ENCODE results near the gene PREX1.

The PREX1 gene

DNA sequence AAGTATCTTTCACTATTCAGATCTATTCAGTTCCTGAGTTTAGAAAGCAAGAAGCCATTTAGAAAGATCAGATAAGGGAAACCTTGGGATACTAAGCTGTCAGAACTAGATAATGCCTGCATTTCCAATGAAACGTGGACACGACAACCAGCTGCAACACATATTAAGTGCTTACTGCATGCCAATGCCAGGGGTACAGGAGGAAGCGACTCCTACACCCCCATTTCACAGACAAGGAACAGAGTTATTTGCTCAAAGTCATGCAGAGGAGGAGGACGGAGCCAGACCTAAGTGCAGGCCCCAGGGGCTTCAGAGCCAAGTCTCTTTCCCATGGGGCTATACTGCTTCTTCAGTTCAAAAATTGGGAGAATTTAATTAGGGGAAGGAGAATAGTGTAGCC, 62.4 kb downstream of the PREX1 start:
- no peaks in the 10 kb centered on the region for H3K4me1 ChIP-seq (ENCODE audit: low read depth, poor library complexity, severe bottlenecking)
- H3K27me3 ChIP-seq (ENCODE audit: insufficient read depth, low read depth): peaks cover 13% of the 10 kb centered on the region; the same call in 1 of the 2 replicates
- H3K9ac ChIP-seq: no peak overlapping the region
- H4K20me1 ChIP-seq (ENCODE audit: insufficient read depth): no peaks in the 10 kb centered on the region
- H2AFZ ChIP-seq (ENCODE audit: low read depth): no peak overlapping the region
- H3K36me3 ChIP-seq (ENCODE audit: insufficient read depth): no peaks in the 10 kb centered on the region
- H3K4me2 ChIP-seq: no peak overlapping the region
- H3K4me3 ChIP-seq (IDR thresholded peaks at IDR 0.05; ENCODE audit: insufficient read depth, low read depth, low read length): no peak overlapping the region
- no peak overlapping the region for H3K27ac ChIP-seq
- no peaks in the 10 kb centered on the region for H3K79me2 ChIP-seq (ENCODE audit: insufficient read depth, low read depth)
- TF ChIP-seq, protein P1, sequence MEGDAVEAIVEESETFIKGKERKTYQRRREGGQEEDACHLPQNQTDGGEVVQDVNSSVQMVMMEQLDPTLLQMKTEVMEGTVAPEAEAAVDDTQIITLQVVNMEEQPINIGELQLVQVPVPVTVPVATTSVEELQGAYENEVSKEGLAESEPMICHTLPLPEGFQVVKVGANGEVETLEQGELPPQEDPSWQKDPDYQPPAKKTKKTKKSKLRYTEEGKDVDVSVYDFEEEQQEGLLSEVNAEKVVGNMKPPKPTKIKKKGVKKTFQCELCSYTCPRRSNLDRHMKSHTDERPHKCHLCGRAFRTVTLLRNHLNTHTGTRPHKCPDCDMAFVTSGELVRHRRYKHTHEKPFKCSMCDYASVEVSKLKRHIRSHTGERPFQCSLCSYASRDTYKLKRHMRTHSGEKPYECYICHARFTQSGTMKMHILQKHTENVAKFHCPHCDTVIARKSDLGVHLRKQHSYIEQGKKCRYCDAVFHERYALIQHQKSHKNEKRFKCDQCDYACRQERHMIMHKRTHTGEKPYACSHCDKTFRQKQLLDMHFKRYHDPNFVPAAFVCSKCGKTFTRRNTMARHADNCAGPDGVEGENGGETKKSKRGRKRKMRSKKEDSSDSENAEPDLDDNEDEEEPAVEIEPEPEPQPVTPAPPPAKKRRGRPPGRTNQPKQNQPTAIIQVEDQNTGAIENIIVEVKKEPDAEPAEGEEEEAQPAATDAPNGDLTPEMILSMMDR (conservative IDR thresholded peaks at IDR 0.05; ENCODE audit: low read depth, low read length): no peak

DNA sequence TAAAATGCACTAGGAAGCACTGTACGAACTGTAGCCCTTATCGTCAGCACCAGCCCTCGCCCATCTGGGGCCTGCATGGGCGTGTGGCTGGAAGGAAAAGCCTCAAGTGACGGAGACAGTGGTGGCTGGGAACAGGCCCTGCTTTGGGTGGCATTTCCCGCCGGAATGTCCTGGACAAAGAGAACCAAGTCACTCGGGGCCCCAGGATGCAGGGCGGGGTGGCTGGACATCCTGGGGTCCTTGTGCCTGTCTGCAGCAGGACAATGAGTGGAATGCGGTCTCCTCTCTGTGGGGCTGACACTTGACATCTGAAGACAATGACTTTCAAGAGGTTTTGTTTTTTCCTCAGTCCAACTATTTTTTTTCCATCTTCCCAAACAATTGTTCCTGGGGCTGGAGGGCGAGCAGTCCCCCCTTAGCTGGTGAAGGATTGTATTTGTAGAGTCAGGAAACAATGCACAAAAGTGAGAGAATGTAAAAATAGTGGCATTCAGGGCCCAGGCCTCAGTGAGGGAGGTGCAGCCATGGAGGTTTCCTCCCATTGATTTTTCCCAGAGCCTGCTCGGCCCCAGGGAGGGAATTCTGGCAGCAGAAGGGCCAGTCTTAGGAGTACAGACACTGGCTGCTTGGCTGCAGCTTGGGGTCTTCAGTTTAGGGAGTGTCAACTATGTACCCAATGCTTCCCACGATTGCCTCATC, 64.4 kb downstream of the PREX1 start:
- Histone ChIP-seq H3K9ac (no peak overlapping the region), H3K27ac (no peak overlapping the region), H3K36me3 (ENCODE audit: insufficient read depth) (no peaks in the 10 kb centered on the region), H3K79me2 (ENCODE audit: insufficient read depth, low read depth) (no peaks in the 10 kb centered on the region), H2AFZ (ENCODE audit: low read depth) (no peak overlapping the region), H4K20me1 (ENCODE audit: insufficient read depth) (no peaks in the 10 kb centered on the region), H3K4me3 (IDR thresholded peaks at IDR 0.05; ENCODE audit: insufficient read depth, low read depth, low read length) (no peak overlapping the region), H3K4me1 (ENCODE audit: low read depth, poor library complexity, severe bottlenecking) (no peaks in the 10 kb centered on the region), H3K27me3 (ENCODE audit: insufficient read depth, low read depth) (peaks cover 7% of the 10 kb centered on the region; the same call in 1 of the 2 replicates), H3K4me2 (no peak overlapping the region)
- TF ChIP-seq, protein P1 (conservative IDR thresholded peaks at IDR 0.05; ENCODE audit: low read depth, low read length): no peak

DNA sequence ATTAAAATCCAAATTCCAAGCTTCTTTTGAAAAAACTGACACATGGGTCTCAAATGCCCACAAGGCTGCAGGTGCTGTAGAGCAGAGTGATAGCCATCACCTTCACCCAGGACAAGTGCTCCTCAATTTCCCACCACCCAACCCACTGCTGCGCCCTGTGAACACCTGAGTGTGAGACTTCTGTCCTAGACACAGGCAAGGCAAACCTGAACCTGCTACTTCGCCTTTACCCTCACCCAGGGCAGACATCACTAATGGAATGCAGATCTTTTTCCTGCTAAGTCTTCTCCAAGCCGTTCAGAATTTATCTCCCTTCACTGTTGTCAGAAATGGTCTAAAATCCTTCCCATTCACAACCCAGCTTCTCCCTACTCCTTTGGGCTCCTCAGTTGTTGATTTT, 65.9 kb downstream of the PREX1 start:
- Histone ChIP-seq H3K79me2 (ENCODE audit: insufficient read depth, low read depth) (no peaks in the 10 kb centered on the region), H3K4me3 (IDR thresholded peaks at IDR 0.05; ENCODE audit: insufficient read depth, low read depth, low read length) (no peak overlapping the region), H3K9ac (no peak overlapping the region)

DNA sequence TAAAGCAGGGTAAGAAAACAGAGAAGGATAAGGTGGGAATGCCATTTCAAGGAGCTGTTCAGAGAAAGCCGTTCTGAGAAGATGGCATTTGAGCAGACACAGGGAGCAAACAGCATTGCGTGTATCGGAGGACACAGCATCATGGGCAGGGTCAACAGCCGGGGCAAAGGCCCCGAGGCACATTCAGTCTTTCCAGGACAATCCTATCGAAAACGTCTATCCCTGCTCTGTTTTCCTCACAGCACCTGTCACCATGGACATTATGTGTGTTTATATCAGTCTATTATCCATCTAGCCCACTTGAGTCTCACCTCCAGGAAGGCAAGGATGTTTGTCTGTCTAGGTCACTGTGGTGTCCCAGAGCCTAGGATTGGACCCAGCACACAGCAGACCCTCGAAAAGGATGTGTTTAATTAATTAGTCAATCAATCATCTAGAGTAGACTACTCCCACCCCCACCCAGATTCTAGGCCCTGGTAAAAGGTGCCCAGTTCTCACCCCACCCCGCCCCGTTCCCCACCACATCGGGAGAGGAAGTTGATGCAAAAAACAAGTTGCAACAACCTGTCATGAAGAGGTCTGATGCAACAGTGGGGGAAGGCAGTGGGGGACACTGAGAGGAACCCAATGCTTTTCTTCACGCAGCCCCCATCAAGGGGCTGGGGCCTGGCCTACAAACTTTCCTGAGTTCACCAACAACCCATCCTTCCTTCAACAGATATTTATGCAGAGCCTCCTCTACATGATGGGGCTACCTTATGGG, 66.6 kb downstream of the PREX1 start:
- Histone ChIP-seq H3K4me2 (no peak overlapping the region), H3K27me3 (ENCODE audit: insufficient read depth, low read depth) (no peaks in the 10 kb centered on the region), H3K36me3 (ENCODE audit: insufficient read depth) (no peaks in the 10 kb centered on the region), H3K79me2 (ENCODE audit: insufficient read depth, low read depth) (no peaks in the 10 kb centered on the region), H3K4me1 (ENCODE audit: low read depth, poor library complexity, severe bottlenecking) (no peaks in the 10 kb centered on the region), H3K9ac (no peak overlapping the region), H3K27ac (no peak overlapping the region), H2AFZ (ENCODE audit: low read depth) (no peak overlapping the region), H3K4me3 (IDR thresholded peaks at IDR 0.05; ENCODE audit: insufficient read depth, low read depth, low read length) (no peak overlapping the region), H4K20me1 (ENCODE audit: insufficient read depth) (no peaks in the 10 kb centered on the region)
- TF ChIP-seq, protein P1 (conservative IDR thresholded peaks at IDR 0.05; ENCODE audit: low read depth, low read length): no peak

More for the DNA sequence above, 65.9 kb downstream of the PREX1 start:
- H3K36me3 ChIP-seq (ENCODE audit: insufficient read depth): no peaks in the 10 kb centered on the region
- no peak overlapping the region for H3K27ac ChIP-seq
- no peak overlapping the region for H3K4me2 ChIP-seq
- no peaks in the 10 kb centered on the region for H4K20me1 ChIP-seq (ENCODE audit: insufficient read depth)
- no peaks in the 10 kb centered on the region for H3K27me3 ChIP-seq (ENCODE audit: insufficient read depth, low read depth)
- TF ChIP-seq, protein P1 (conservative IDR thresholded peaks at IDR 0.05; ENCODE audit: low read depth, low read length): no peak
- H2AFZ ChIP-seq (ENCODE audit: low read depth): no peak overlapping the region
- H3K4me1 ChIP-seq (ENCODE audit: low read depth, poor library complexity, severe bottlenecking): no peaks in the 10 kb centered on the region
